Fibroblast of skin of right biceps (primary cell): ENCODE measurements around the gene SPTB.

Experiments
- DNase-seq: peaks from one replicate; pipeline ENCODE4 v3.0.0-alpha.2; 2013

The SPTB gene

GRCh38 chr14:64763801-64764621 is 115.7 kb downstream of the SPTB start:
- peak; percentile 66 for DNase-seq

- DNase-seq, result no peak
Measured at GRCh38 chr14:64763085-64763782, 116.5 kb downstream of the SPTB start.

DNA sequence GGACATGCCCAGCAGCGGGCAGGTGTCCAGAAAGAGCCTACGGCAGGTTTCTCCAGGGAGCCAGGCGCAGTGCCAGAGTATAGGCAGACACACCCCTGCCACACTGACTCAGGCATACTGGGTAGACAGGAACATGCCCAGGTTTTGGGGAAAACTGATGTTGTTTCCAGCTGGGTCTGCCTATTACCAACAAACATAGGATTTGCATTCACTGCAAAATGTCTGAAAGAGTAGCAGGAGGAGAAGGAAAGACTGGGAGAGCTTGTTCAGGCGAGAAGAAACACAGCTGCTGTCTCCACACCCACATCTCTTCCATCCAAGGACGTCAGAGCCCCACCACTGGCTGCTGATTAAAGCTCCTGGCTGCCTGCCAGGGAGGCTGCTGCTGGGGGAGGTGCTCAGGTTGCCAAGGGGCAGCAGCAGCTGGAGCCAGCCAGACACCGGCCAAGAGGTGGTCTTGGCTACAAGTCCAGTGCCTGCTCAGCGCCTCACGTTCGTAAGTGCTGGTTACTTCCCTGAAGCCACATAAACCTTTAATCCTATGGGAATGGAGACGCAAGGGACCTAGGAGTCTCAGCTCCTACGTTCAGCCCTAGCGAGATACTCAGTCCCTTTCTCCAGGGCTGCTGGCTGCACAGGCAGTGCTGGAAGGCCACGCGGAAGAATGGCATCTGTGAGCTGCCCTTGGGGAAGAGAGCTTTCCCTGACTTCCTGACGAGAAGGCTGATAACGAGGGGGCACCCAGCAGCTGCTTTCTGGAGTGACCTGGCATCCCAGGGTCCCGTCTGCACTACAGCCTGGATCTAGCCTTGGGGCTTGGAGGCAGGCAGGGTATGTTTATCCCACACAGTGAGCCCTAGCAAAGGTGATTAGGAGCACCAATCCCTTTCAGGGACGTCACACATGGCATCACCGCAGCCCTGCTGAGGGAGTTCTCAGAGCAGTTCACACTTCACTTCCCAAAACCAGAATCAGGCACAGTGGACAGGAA is 117.4 kb downstream of the SPTB start:
- DNase-seq, result peak; percentile 85

GRCh38 chr14:64761441-64762043 is 118.2 kb downstream of the SPTB start:
- DNase-seq, result peak; percentile 49

GRCh38 chr14:64760916-64761315 is 118.8 kb downstream of the SPTB start:
- no peak for DNase-seq

- DNase-seq, result peak; percentile 42
Measured at GRCh38 chr14:64760146-64760755, 119.5 kb downstream of the SPTB start.

- DNase-seq, result no peak
Measured at GRCh38 chr14:64759555-64759938, 120.2 kb downstream of the SPTB start.

DNA sequence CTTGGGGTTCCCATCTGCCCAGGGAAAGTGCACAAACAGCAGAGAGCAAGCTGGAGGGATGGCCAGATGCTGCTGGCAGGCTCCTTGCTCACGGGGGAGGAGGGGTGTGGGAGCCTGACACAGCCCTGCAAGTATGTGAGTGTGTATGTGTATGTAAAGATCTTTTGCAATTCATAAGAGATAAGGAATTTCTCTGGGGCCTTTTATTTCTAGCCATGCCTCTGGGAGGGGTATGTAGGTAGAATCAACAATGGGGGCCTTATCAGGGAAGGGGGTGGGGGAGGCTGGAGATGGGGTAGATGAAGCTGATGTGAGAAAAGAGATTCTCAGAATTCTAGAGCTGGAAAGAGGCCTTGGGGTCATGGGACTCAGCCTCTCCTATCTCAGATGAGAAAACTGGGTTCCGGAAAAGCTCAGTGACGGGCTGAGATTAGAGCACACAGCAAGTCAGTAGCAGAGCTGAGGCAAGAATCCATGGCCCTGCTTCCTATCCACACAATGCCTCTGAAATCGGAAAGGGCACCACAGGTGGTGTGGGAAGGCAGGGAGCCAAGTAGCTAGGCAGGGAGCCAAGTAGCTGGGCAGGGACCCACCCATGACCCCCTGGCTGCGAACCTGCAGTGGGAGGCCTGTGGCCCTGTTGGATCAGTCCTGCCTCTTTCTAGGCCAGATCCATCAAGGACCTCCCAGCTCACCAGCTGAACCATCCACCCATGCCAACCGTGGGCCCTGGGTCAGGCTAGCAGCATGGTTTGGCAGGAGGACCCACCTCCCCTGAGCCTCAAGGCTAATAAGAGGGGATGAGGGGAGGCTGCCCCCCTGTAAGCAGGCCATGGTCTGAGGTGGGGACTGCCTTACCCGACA is 120.8 kb downstream of the SPTB start:
- peak; percentile 91 for DNase-seq

- peak; percentile 70 for DNase-seq
Measured at GRCh38 chr14:64758025-64758521, 121.6 kb downstream of the SPTB start.

DNA sequence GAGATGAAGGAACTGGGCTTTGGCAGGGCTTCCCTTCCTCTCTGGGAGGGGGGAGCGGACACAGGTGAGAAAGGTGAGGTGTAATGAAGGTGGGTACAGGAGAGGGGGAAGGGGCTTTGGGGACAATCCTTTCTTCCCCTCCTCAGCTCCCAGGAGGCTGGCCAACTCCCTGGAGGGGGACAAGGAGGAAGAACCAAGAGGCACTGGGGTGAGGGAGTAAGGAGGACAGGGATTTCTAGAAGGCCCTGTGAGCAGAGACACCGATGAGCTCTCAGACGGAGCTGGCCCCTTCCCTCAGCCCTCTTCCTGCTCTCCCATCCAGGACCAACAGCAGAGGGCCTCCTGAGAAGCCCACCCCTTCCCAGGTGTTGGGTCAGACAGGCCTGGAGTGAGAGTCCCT is 122.1 kb downstream of the SPTB start:
- DNase-seq, result no peak

- DNase-seq, result no peak
Measured at GRCh38 chr14:64756712-64757111, 123.0 kb downstream of the SPTB start.

GRCh38 chr14:64755781-64756221 is 123.9 kb downstream of the SPTB start:
- peak; percentile 68 for DNase-seq

DNA sequence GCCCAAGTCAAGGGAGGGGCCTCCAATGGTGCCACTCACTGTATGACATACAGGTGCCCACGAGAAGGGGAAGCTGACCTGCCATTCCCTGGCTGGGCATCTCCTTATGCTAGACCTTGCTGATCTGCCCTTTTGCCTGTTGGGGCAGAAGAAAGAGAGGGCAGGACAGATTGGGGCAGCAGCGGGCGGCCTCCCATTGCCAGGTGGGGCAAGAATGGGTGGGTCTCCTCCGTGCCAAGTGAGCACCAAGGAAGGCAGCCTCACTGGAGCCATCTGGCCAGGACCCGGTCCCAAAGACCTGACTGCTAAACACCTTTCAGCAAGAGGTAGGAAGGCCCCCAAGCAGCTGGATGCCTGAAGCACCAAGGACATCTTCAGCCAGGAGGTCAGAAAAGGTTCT is 125.0 kb downstream of the SPTB start:
- no peak for DNase-seq

GRCh38 chr14:64753999-64754398 is 125.7 kb downstream of the SPTB start:
- DNase-seq, result no peak

DNA sequence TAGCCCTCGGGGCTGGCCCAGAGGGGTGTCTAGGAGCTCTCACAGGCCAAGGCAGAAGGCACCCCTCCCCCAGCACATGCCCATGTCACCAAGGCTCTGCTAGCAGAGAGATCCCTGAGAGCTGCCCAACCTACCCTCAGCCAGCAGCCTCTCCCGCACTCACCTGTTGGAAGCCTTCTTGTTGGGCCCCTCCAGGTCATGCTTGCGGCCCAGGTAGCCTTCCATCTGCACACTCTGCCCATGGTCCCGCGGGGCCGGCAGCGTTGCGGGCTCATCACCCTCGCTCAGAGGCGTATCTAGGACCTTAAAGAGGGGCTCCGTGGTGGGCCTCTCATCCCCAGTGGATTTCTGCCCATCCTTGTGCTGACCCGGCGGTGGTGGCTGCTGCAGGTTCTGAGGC is 126.3 kb downstream of the SPTB start:
- DNase-seq, result no peak

DNA sequence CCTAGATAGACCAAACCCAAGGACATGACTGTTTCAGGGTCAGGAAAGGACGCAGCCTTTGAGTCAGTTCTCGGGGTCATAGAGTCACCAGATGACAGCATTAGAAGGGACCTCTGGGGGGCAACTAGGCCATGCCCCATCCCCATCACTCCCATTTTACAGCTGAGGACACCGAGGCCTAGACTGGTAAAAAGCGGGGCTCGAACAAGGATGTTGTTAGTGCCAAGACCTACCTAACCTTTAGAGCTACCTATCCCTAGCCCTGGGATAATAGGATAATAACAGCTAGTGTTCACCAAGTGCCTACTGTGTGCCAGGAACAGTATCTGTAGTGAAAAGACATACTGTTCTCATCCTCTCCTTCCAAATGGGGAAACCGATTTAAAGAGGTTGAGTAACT is 126.8 kb downstream of the SPTB start:
- DNase-seq, result no peak

DNA sequence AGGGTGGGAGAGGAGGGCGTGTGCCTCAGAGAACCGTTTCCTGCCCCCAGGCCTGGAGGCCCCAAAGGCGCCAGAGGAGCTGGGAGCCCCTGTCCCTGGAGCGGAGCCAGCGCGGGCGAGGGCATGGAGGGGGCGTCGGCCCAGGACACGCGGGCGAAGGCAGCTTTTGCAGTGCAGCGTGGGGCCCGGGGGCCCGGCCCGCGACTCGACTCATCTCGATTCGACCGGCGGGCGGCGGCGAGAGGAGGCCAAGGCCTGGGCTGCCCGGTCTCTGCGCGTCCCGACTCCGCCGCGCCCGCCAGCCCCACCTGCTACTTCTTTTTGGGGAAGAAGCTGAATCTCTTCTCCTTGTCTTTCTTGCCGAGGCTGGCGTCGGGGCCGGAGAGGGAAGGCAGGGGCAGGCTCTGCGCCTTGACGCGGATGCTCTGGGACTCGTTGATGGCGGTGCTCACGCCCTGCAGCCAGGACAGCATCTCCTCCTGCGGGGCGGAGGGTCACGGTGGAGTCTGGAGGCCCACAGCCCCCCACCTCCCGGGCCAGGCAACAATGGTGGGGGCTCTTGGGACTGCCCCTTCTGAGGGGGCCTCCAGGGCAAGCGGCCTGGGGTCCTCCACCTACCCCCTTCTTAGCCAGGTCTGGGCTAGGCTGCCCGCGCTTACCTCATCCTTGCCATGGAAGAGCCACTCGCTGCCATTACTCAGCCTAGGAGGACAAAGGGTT is 130.6 kb downstream of the SPTB start:
- DNase-seq, result no peak

- no peak for DNase-seq
Measured at GRCh38 chr14:64748521-64748920, 131.2 kb downstream of the SPTB start.

- DNase-seq, result no peak
Measured at GRCh38 chr14:64747327-64747726, 132.4 kb downstream of the SPTB start.
